GM12891 (cell line): ENCODE measurements around the gene RAB40C.

Experiments
- DNase-seq: peaks from one replicate; pipeline ENCODE4 v3.0.0; 2011; ENCODE audit warnings: low spot score; ENCODE audit not compliant: insufficient read length
- FAIRE-seq: peaks from 2 replicates; lab custom pipeline; 2011; peaks lifted over from hg19 to GRCh38; lab: Jason Lieb, UNC
- PAX5 ChIP-seq: IDR thresholded peaks from 2 replicates; pipeline ENCODE4 v1.6.1; 2011; ENCODE audit warnings: low read length, moderate library complexity, mild to moderate bottlenecking; ENCODE audit not compliant: insufficient read depth, severe bottlenecking
- POLR2A ChIP-seq: IDR thresholded peaks from 2 replicates; pipeline ENCODE4 v1.6.1; 2011; ENCODE audit warnings: low read depth, low read length, control low read depth
- POLR2AphosphoS5 ChIP-seq: IDR thresholded peaks from 2 replicates; pipeline ENCODE4 v1.6.1; 2011; ENCODE audit warnings: low read depth, low read length, control low read depth
- POU2F2 ChIP-seq: IDR thresholded peaks from 2 replicates; pipeline ENCODE4 v1.6.1; 2011; ENCODE audit warnings: low read depth, mild to moderate bottlenecking, control low read depth, low read length, moderate library complexity
- SPI1 ChIP-seq: IDR thresholded peaks from 2 replicates; pipeline ENCODE4 v1.6.1; 2011; ENCODE audit warnings: low read depth, low read length, control low read depth
- TAF1 ChIP-seq: IDR thresholded peaks from 2 replicates; pipeline ENCODE4 v1.6.1; 2011; ENCODE audit warnings: low read depth, low read length, control low read depth

RAB40C gene

DNA sequence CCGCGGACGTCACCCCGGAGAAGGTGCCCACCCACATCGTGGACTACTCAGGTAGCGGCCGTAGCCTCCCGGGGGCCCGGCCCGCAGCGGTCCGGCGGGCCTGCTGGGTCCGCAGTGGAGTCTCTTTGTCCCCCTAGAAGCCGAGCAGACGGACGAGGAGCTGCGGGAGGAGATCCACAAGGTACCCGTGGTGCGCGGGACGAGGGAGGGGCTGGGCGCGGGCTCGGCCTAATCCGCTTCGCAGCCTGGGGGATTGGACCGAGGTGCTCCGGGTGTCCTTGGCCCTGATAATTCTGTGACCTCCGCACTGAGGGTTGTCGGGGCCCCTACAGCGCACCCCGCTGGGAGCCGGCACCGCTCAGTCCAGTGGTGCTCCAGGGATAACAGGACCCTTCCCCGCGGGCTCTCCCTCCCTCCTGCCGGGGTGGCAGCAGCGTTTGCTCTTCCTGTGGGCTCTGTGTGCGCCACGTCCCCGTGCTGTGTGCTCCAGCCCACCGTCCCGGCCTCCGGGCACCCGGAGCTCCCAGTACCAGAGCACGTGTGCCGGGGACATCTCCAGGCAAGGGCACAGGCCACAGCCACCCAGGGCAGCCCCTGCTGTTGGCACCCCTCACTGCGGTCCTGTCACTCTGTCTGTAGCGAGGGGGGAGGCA lies 78.8 kb downstream of the RAB40C start:
- DNase-seq (no peak), FAIRE-seq (peak; percentile 68)
- TF ChIP-seq POLR2AphosphoS5 = no peak
- no peak for TF ChIP-seq TAF1
- no peak for TF ChIP-seq POLR2A
- no peak for TF ChIP-seq SPI1
- no peak for TF ChIP-seq PAX5
- no peak for TF ChIP-seq POU2F2

DNA sequence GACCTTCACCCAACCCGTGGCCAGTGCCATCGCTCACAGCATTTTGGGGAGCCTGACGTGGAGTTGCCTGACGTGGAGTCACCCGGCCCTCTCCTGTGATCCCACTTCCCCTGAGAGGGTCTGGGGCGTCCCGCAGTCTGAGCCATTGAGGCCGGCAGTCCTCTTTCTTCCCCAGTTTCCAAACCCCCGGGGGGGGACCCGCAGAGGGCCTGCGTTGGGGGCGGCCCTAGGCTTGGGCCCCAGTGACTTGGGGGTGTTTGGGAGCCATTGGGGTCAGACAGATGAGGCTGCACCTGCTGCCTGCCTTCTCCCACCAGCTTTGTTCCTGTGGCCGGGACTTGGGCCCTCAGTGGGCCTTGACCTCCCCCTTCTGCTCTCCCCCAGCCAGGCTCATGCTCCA lies 79.8 kb downstream of the RAB40C start:
- no peak for TF ChIP-seq SPI1
- no peak for TF ChIP-seq PAX5
- no peak for TF ChIP-seq TAF1
- TF ChIP-seq POLR2A = no peak
- TF ChIP-seq POLR2AphosphoS5 = no peak
- TF ChIP-seq POU2F2 = no peak
- DNase-seq (no peak), FAIRE-seq (no peak)

DNA sequence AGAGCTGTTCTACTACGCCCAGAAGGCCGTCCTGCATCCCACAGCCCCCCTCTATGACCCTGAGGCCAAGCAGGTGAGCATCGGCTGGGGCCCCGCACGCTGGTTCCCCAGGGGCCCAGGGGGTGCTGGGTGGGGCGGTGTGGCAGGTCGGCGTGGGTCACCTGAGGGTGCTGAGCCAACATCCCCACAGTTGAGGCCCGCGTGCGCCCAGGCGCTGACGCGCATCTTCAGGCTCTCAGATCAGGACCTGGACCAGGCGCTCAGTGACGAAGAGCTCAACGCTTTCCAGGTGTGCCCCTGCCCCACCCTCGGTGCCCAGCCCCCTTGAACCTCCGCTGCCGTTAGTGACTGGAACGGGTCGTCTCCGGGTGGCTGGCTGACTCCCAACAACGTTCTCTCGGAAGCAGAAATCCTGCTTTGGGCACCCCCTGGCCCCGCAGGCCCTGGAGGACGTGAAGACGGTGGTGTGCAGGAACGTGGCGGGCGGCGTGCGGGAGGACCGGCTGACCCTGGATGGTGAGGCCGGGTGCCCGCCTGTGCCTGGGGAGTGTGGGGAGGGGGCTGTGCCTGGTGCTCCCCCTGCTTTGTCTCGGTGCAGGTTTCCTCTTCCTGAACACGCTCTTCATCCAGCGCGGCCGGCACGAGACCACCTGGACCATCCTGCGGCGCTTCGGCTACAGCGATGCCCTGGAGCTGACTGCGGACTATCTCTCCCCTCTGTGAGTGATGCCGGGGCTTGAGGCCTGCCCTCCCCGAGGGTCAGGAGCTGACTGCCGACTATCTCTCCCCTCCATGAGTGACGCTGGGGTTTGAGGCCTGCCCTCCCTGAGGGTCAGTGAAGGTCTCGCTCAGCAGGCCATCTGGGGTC lies 80.9 kb downstream of the RAB40C start:
- no peak for FAIRE-seq
- DNase-seq = no peak
- TF ChIP-seq PAX5 (no peak), POLR2A (no peak), TAF1 (no peak), POLR2AphosphoS5 (no peak), POU2F2 (no peak), SPI1 (no peak)

DNA sequence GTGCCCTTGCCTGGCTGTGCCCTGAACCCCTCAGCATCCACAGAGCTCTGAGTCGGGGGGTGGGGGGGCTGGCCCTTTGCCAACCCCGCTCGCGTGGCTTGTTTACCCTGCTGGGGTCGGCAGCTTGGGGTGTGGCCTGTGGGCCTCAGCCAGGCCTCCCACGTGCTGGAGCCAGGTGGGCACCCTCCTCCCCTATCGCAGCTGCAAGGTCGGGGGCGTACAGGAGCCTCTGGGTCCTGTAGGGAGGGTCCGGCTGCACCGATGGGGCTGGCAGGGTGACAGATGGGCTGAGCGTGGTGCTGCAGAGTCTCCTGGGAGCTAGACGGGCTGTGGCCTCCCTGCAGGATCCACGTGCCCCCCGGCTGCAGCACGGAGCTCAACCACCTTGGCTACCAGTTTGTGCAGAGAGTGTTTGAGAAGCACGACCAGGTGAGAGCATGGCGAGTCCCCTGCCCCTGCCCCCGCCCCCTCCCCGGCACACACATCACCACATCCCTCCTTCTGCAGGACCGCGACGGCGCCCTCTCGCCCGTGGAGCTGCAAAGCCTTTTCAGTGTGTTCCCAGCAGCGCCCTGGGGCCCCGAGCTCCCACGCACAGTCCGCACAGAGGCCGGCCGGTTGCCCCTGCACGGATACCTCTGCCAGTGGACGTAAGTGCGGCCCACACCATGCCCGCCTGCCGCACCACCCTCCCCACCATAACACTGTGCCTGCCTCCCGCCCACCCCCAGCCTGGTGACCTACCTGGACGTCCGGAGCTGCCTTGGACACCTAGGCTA lies 81.7 kb downstream of the RAB40C start:
- TF ChIP-seq TAF1 (no peak), POU2F2 (no peak), SPI1 (no peak), POLR2AphosphoS5 (no peak), POLR2A (no peak), PAX5 (no peak)
- FAIRE-seq (no peak), DNase-seq (no peak)

DNA sequence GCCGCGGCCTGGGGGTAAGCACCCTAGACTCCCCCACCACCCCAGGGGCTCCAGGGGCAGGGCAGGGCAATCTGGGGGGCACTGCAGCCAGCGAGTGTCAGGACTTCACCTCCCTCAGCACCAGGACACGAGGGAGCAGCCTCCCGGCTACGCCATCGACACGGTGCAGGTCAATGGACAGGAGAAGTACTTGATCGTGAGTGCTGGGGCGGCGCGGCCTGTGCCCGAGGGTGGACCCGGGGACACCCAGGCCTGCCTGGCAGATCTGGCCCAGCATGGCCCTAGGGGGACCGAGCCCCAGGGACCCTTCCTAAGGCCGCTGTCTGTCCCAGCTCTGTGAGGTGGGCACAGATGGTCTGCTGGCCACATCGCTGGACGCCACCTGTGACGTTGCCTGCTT lies 82.5 kb downstream of the RAB40C start:
- DNase-seq = no peak

DNA sequence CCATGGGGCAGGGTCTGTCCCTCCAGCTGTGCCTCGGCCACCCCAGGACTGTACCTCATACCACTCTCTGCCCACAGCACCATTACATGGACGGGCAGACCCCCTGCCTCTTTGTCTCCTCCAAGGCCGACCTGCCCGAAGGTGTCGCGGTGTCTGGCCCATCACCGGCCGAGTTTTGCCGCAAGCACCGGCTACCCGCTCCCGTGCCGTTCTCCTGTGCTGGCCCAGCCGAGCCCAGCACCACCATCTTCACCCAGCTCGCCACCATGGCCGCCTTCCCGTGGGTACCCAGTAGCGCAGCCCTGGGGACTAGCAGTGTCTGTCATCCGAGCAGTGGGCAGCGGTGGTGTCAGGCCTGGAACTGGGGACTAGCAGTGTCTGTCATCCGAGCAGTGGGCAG lies 83.0 kb downstream of the RAB40C start:
- TF ChIP-seq PAX5 (no peak), POLR2AphosphoS5 (no peak), TAF1 (no peak), POU2F2 (no peak), POLR2A (no peak), SPI1 (no peak)
- FAIRE-seq = no peak
- DNase-seq = no peak

More for the DNA sequence above, 82.5 kb downstream of the RAB40C start:
- TF ChIP-seq PAX5 = no peak
- TF ChIP-seq POU2F2 = no peak
- no peak for TF ChIP-seq TAF1
- no peak for TF ChIP-seq POLR2A
- no peak for TF ChIP-seq POLR2AphosphoS5
- TF ChIP-seq SPI1 = no peak
- no peak for FAIRE-seq

DNA sequence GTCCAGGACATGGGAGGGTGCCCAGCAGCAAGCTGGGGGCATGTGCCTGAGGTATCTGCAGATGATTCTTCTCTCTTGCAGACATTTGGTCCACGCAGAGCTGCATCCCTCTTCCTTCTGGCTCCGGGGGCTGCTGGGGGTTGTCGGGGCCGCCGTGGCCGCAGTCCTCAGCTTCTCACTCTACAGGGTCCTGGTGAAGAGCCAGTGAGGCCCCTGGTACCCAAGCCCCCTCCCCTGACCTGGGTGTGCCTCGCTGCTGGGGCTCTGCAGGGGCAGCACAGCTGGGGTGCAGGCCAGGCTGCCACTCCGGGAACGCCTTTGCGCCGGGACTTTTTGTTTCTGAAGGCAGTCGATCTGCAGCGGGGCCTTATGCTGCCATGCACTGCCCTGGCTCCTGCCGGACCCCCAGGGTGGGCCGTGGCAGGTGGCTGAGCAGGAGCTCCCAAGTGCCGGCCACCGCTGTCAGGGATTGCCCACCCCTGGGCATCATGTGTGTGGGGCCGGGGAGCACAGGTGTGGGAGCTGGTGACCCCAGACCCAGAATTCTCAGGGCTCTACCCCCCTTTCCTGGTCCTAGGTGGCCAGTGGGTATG lies 83.6 kb downstream of the RAB40C start:
- DNase-seq (no peak), FAIRE-seq (no peak)
- no peak for TF ChIP-seq SPI1

DNA sequence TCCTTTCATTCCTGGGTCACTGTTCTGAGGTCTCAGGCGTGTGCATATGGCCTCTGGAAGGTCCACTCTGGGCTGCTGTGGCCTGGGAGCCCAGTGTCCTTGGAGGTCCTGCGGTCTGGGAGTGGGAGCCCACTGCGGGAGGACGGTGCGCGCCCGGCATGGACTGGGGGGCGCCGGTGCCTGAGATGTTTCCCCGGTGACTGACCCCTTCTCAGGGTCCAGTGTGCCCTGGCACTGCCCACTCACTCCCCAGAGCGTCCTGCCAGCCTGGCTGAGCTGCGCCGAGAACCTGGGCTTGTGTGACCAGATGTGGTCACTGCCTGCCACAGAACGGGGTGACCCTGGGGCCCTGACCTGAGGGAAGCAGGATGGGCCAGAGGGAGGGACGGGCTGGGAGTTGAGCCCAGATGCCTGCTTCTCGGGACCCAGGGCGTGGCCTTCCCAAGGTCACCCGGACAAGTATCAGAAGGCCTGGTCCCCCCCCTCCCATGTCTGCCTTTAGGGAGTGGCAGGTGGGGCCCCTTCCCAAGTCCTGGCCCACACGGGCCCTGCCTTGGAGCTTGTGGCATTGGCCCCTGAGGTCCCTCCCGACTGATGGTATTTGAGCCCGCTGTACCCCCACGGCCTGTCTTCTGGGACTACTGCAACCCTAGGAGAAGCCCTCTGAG lies 84.5 kb downstream of the RAB40C start:
- no peak for FAIRE-seq
- no peak for DNase-seq
- no peak for TF ChIP-seq POLR2AphosphoS5
- no peak for TF ChIP-seq SPI1
- no peak for TF ChIP-seq PAX5
- TF ChIP-seq POLR2A = no peak

DNA sequence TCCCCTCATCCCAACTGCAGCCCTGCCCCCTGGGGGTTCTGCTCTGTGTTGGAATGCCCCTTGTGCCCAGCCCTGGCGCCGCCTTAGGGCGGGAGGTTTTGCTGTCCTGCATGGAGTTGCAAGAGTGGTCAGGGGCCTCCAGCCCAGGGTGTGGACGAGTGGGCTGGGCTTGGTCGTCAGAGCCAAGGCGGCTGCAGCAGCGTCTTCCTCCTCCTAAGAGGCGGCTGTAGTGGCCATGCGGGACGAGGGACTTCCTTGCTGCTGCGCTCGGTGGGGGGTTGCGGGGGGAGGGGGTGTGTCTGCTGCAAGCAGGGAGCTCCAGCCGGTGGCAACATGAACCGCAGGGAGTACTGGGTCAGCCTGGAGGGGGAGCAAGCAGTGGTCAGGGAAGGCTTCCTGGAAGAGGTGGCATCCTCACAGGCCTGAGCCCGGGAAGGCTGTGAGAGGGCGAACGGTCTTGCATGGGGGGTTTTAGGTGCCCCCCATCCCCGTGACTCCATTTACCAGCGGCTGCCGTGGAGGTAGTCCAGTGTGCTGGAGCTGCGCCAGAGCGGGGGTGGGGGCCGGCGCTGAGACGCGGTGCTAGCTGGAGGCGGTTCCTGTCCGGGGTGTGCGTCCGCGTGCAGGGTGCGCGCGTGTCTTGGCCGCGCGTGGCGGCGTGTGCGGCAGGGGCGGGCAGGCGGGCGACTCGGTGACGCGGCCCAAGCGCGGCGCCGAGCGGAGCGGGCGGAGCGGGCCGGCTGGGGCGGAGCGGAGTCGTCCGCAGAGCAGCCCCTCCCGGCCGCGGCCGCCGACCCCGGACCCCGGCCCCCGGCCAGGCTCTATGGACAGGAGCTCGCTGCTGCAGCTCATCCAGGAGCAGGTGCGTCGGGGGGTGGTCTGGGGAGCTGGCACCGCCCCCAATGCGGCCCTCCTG lies 85.4 kb downstream of the RAB40C start, which contains the start of gene RHBDL1:
Gene RHBDL1 (plus strand): TSS at position 704 of the 916 bp plus-strand sequence. CDS start 120 bp downstream, at position 824.
- FAIRE-seq = peak; percentile 76
- DNase-seq = no peak
- TF ChIP-seq POLR2AphosphoS5 = no peak
- TF ChIP-seq SPI1 = no peak
- TF ChIP-seq TAF1 = no peak
- TF ChIP-seq POU2F2 = no peak
- no peak for TF ChIP-seq PAX5
- TF ChIP-seq POLR2A = no peak
